ENCODE data around the gene SWAP70.

The SWAP70 gene

GRCh38 chr11:9755561-9756185, 91.8 kb downstream of the SWAP70 start:
- no peak overlapping the region for H3K4me3 ChIP-seq (ENCODE audit: low read length)
- DNase-seq (ENCODE audit: low read depth), result no peak
- TF ChIP-seq CTCF (IDR thresholded peaks at IDR 0.05; ENCODE audit: insufficient read depth, low read depth, low read length, missing control alignments), result no peak

GRCh38 chr11:9756461-9756860, 92.6 kb downstream of the SWAP70 start:
- TF ChIP-seq CTCF (IDR thresholded peaks at IDR 0.05; ENCODE audit: insufficient read depth, low read depth, low read length, missing control alignments), result no peak
- DNase-seq (ENCODE audit: low read depth), result peak; percentile 85
- no peak overlapping the region for H3K4me3 ChIP-seq (ENCODE audit: low read length)

- DNase-seq (ENCODE audit: low read depth), result no peak
- H3K4me3 ChIP-seq (ENCODE audit: low read length), result no peak overlapping the region
- no peak for TF ChIP-seq CTCF (IDR thresholded peaks at IDR 0.05; ENCODE audit: insufficient read depth, low read depth, low read length, missing control alignments)
Measured at GRCh38 chr11:9756878-9757277, 93.0 kb downstream of the SWAP70 start.

- DNase-seq (ENCODE audit: low read depth), result peak; percentile 78
- peak; percentile 28 for TF ChIP-seq CTCF (IDR thresholded peaks at IDR 0.05; ENCODE audit: insufficient read depth, low read depth, low read length, missing control alignments)
Measured at GRCh38 chr11:9757809-9758636, 94.1 kb downstream of the SWAP70 start.

GRCh38 chr11:9758637-9759518, 95.0 kb downstream of the SWAP70 start:
- H3K4me3 ChIP-seq (ENCODE audit: low read length), result peak overlapping the region; percentile 64
- peak; percentile 75 for DNase-seq (ENCODE audit: low read depth)
- peak; percentile 25 for TF ChIP-seq CTCF (IDR thresholded peaks at IDR 0.05; ENCODE audit: insufficient read depth, low read depth, low read length, missing control alignments)

More at GRCh38 chr11:9757809-9758636, 94.1 kb downstream of the SWAP70 start:
- peak overlapping the region; percentile 64 for H3K4me3 ChIP-seq (ENCODE audit: low read length)

GRCh38 chr11:9759519-9760192, 95.8 kb downstream of the SWAP70 start:
- DNase-seq (ENCODE audit: low read depth), result peak; percentile 100
- peak overlapping the region; percentile 64 for H3K4me3 ChIP-seq (ENCODE audit: low read length)
- no peak for TF ChIP-seq CTCF (IDR thresholded peaks at IDR 0.05; ENCODE audit: insufficient read depth, low read depth, low read length, missing control alignments)

Data from epithelial cell of esophagus (primary cell).